Measurements from ENCODE around the gene IGFBP3. TPM values are rescaled to one million over a fixed set of nuclear protein-coding genes. Genes with fewer than 3 reads are reported as not detected.

The IGFBP3 gene
- total RNA-seq (193 TPM), polyA plus RNA-seq (ENCODE audit: insufficient read depth, low read depth, low replicate concordance) (50.5 TPM)
- long read RNA-seq, donor 1, transcript IGFBP3-201 (5 exons, 2,262 nt), result major isoform, 13 of 16 reads
- long read RNA-seq, donor 1, partial matches to known transcripts, result 0 of 16 reads
- long read RNA-seq, donor 1, other reads (novel, unspliced or antisense), result 0 of 16 reads
- long read RNA-seq, donor 2, transcript IGFBP3-201 (5 exons, 2,262 nt), result major isoform, 18 of 22 reads
- long read RNA-seq, donor 2, partial matches to known transcripts, result 0 of 22 reads
- long read RNA-seq, donor 2, other reads (novel, unspliced or antisense), result 0 of 22 reads
- long read RNA-seq, donor 3, transcript IGFBP3-201 (5 exons, 2,262 nt), result major isoform, 40 of 45 reads
- long read RNA-seq, donor 3, partial matches to known transcripts, result 0 of 45 reads
- long read RNA-seq, donor 3, other reads (novel, unspliced or antisense), result 0 of 45 reads
- long read RNA-seq, donor 4, transcript IGFBP3-201 (5 exons, 2,262 nt), result major isoform, 6 of 9 reads
- long read RNA-seq, donor 4, partial matches to known transcripts, result 0 of 9 reads
- long read RNA-seq, donor 4, other reads (novel, unspliced or antisense), result 0 of 9 reads
- long read RNA-seq, donor 5, partial matches to known transcripts, result 0 of 1 reads
- long read RNA-seq, donor 5, other reads (novel, unspliced or antisense), result 0 of 1 reads
- long read RNA-seq, donor 6, partial matches to known transcripts, result 0 of 5 reads
- long read RNA-seq, donor 6, other reads (novel, unspliced or antisense), result 0 of 5 reads
- long read RNA-seq, donor 7, transcript IGFBP3-201 (5 exons, 2,262 nt), result major isoform, 76 of 89 reads
- long read RNA-seq, donor 7, partial matches to known transcripts, result 3 of 89 reads
- long read RNA-seq, donor 7, other reads (novel, unspliced or antisense), result 9 of 89 reads
- long read RNA-seq, donor 8, transcript IGFBP3-208 (2 exons, 574 nt), result minor isoform, 10 of 36 reads
- long read RNA-seq, donor 8, transcript IGFBP3-201 (5 exons, 2,262 nt), result major isoform, 20 of 36 reads
- long read RNA-seq, donor 8, partial matches to known transcripts, result 5 of 36 reads
- long read RNA-seq, donor 8, other reads (novel, unspliced or antisense), result 0 of 36 reads
- long read RNA-seq, donor 9, transcript IGFBP3-201 (5 exons, 2,262 nt), result major isoform, 15 of 18 reads
- long read RNA-seq, donor 9, partial matches to known transcripts, result 0 of 18 reads
- long read RNA-seq, donor 9, other reads (novel, unspliced or antisense), result 0 of 18 reads
- long read RNA-seq, donor 10, transcript IGFBP3-201 (5 exons, 2,262 nt), result major isoform, 28 of 31 reads
- long read RNA-seq, donor 10, partial matches to known transcripts, result 0 of 31 reads
- long read RNA-seq, donor 10, other reads (novel, unspliced or antisense), result 0 of 31 reads

GRCh38 chr7:45920502-45921380 lies at the start of gene IGFBP3:
IGFBP3 (minus strand) TSS chr7:45921272; CDS start chr7:45921140, 132 bp downstream.
- H3K4me1 ChIP-seq (ENCODE audit: control insufficient read depth in 2 of 3, insufficient read depth in 2 of 3, low read depth in 1 of 3, low read length in 3 of 3), result peaks cover 7 to 23% (median 7%) of the 10 kb centered on the region in 3 donors
- peaks cover 0 to 11% (median 3%) of the 10 kb centered on the region in 3 donors for H3K36me3 ChIP-seq (ENCODE audit: control insufficient read depth in 2 of 3, insufficient read depth in 3 of 3, low read length in 3 of 3)
- no peaks in the 10 kb centered on the region for H3K9me3 ChIP-seq (ENCODE audit: control insufficient read depth in 2 of 3, insufficient read depth in 1 of 3, low read length in 3 of 3)
- no peak for TF ChIP-seq CTCF (IDR thresholded peaks at IDR 0.05; ENCODE audit: borderline replicate concordance, extremely low read depth, insufficient read depth)
- peak within 1 kb of the TSS in 1 of 2 donors; percentile 67 for H3K27ac ChIP-seq (ENCODE audit: low read depth in 2 of 2, low read length in 2 of 2)
- peak; percentile 75 to 84 (median 81) for DNase-seq
- peak within 1 kb of the TSS in 2 of 3 donors; percentile 31 to 34 for H3K9ac ChIP-seq (ENCODE audit: low read length in 3 of 3)
- H3K4me3 ChIP-seq (ENCODE audit: low read length in 3 of 3), result peak within 1 kb of the TSS; percentile 27 to 68 (median 64)
- FAIRE-seq, result no peak
- intact Hi-C loops (cut with DNase I), result loop anchor here (5.0 to 10.0 kb wide), 2 partner anchors 432 to 1174 kb away; no protein-coding TSS in a partner anchor
- H3K27me3 ChIP-seq (ENCODE audit: control insufficient read depth, insufficient read depth, low read length), result peaks cover 7% of the 10 kb centered on the region

- no peak overlapping the region for H3K4me3 ChIP-seq (ENCODE audit: low read length in 3 of 3)
- intact Hi-C loops (cut with DNase I), result no loop called here
- no peaks in the 10 kb centered on the region for H3K4me1 ChIP-seq (ENCODE audit: control insufficient read depth in 2 of 3, insufficient read depth in 2 of 3, low read depth in 1 of 3, low read length in 3 of 3)
- H3K27ac ChIP-seq (ENCODE audit: low read depth in 2 of 2, low read length in 2 of 2), result no peak overlapping the region
- H3K9me3 ChIP-seq (ENCODE audit: control insufficient read depth in 2 of 3, insufficient read depth in 1 of 3, low read length in 3 of 3), result no peaks in the 10 kb centered on the region
- H3K27me3 ChIP-seq (ENCODE audit: control insufficient read depth, insufficient read depth, low read length), result no peaks in the 10 kb centered on the region
- FAIRE-seq (no peak), DNase-seq (no peak)
- no peak overlapping the region for H3K9ac ChIP-seq (ENCODE audit: low read length in 3 of 3)
- H3K36me3 ChIP-seq (ENCODE audit: control insufficient read depth in 2 of 3, insufficient read depth in 3 of 3, low read length in 3 of 3), result no peaks in the 10 kb centered on the region
- no peak for TF ChIP-seq CTCF (IDR thresholded peaks at IDR 0.05; ENCODE audit: borderline replicate concordance, extremely low read depth, insufficient read depth)
Measured at GRCh38 chr7:45970454-45970853, 49.4 kb upstream of the IGFBP3 start.

GRCh38 chr7:45969940-45970339 lies 48.9 kb upstream of the IGFBP3 start:
- TF ChIP-seq CTCF (IDR thresholded peaks at IDR 0.05; ENCODE audit: borderline replicate concordance, extremely low read depth, insufficient read depth), result no peak
- Histone ChIP-seq H3K27ac (ENCODE audit: low read depth in 2 of 2, low read length in 2 of 2) (no peak overlapping the region), H3K27me3 (ENCODE audit: control insufficient read depth, insufficient read depth, low read length) (no peaks in the 10 kb centered on the region), H3K4me3 (ENCODE audit: low read length in 3 of 3) (no peak overlapping the region), H3K4me1 (ENCODE audit: control insufficient read depth in 2 of 3, insufficient read depth in 2 of 3, low read depth in 1 of 3, low read length in 3 of 3) (no peaks in the 10 kb centered on the region), H3K9me3 (ENCODE audit: control insufficient read depth in 2 of 3, insufficient read depth in 1 of 3, low read length in 3 of 3) (no peaks in the 10 kb centered on the region), H3K36me3 (ENCODE audit: control insufficient read depth in 2 of 3, insufficient read depth in 3 of 3, low read length in 3 of 3) (no peaks in the 10 kb centered on the region), H3K9ac (ENCODE audit: low read length in 3 of 3) (no peak overlapping the region)
- intact Hi-C loops (cut with DNase I), result no loop called here
- no peak for FAIRE-seq
- no peak for DNase-seq
